ENCODE measurements around the gene HLA-DPA1.

Gene HLA-DPA1

GRCh38 chr6:33073431-33073871 is at the start of gene HLA-DPA1:
TSS of gene HLA-DPA1 (minus strand) at chr6:33073649.
- ATAC-seq: peak; percentile 85
- H3K9me3 Mint-ChIP-seq: no peaks in the 10 kb centered on the region
- H3K4me3 Mint-ChIP-seq: peak within 1 kb of the TSS; percentile 87
- H3K36me3 Mint-ChIP-seq: peaks cover 37% of the 10 kb centered on the region
- peaks cover 45% of the 10 kb centered on the region for H3K4me1 Mint-ChIP-seq
- peak; percentile 34 to 78 for DNase-seq (ENCODE audit: low spot score in 2 of 2)
- peak within 1 kb of the TSS; percentile 92 for H3K27ac Mint-ChIP-seq

DNA sequence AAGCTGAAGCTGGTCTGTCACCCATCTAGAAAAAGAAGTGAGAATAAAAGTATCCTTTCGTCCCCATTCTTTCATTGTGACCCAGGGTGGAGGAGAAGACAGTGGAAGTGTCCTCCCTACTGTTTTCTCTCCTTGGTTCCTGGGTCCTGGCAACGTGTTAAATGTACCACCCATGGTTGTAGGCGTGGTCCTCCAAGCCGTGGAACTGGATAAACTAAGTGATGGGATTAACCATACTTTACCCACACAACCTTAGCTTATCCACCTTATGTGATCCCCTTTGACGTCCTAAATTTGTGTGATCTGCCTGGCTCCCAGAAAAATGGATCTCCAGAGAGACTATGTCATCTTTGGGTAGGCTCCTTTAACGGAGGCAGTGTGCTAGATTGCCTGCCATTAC is 49.7 kb upstream of the HLA-DPA1 start:
- no peak for ATAC-seq
- H3K4me3 Mint-ChIP-seq: no peak overlapping the region
- H3K36me3 Mint-ChIP-seq: no peaks in the 10 kb centered on the region
- no peak overlapping the region for H3K27ac Mint-ChIP-seq
- H3K9me3 Mint-ChIP-seq: peaks cover 5% of the 10 kb centered on the region
- no peak for DNase-seq (ENCODE audit: low spot score in 2 of 2)
- H3K4me1 Mint-ChIP-seq: no peaks in the 10 kb centered on the region

- Mint-ChIP-seq H3K27ac (no peak overlapping the region), H3K36me3 (no peaks in the 10 kb centered on the region), H3K4me3 (no peak overlapping the region), H3K9me3 (peaks cover 5% of the 10 kb centered on the region), H3K4me1 (peaks cover 17% of the 10 kb centered on the region)
- DNase-seq (ENCODE audit: low spot score in 2 of 2): no peak
- no peak for ATAC-seq
Observed at GRCh38 chr6:33120001-33120400, 46.6 kb upstream of the HLA-DPA1 start.

GRCh38 chr6:33118525-33119123 is 45.2 kb upstream of the HLA-DPA1 start:
- Mint-ChIP-seq H3K36me3 (no peaks in the 10 kb centered on the region), H3K9me3 (peaks cover under 1% of the 10 kb centered on the region), H3K4me1 (peaks cover 17% of the 10 kb centered on the region), H3K4me3 (no peak overlapping the region), H3K27ac (no peak overlapping the region)
- peak; percentile 62 for ATAC-seq
- DNase-seq (ENCODE audit: low spot score in 2 of 2): peak in 1 of 2 donors; percentile 40

DNA sequence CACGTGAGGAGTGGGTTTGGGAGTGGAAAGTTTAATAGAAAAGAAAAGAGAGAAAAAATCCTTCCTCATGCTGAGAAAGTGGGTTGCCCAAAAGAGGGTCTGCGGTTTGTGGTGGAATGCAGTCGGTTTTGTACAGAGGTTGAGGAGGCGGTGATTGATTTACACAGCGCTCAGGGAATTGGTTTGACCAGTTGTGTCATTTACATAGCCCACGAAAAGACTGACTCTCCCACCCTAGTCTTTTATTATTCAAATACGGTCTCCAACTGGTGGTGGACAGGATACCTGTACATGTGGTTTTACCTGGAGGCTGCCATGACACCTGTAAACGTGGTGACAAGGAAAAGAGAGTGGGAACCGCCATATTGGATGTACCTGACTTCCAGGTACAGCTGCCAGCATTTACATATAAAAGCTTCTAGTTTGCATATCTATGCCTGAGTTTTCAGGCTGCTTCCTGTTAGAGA is 44.4 kb upstream of the HLA-DPA1 start:
- Mint-ChIP-seq H3K4me1 (peaks cover 17% of the 10 kb centered on the region), H3K4me3 (peak overlapping the region; percentile 49), H3K36me3 (no peaks in the 10 kb centered on the region), H3K27ac (no peak overlapping the region), H3K9me3 (no peaks in the 10 kb centered on the region)
- no peak for ATAC-seq
- peak in 1 of 2 donors; percentile 28 for DNase-seq (ENCODE audit: low spot score in 2 of 2)

GRCh38 chr6:33116841-33117711 is 43.6 kb upstream of the HLA-DPA1 start:
- DNase-seq (ENCODE audit: low spot score in 2 of 2): peak in 1 of 2 donors; percentile 49
- peak overlapping the region; percentile 49 for H3K4me3 Mint-ChIP-seq
- H3K36me3 Mint-ChIP-seq: no peaks in the 10 kb centered on the region
- peaks cover 17% of the 10 kb centered on the region for H3K4me1 Mint-ChIP-seq
- no peaks in the 10 kb centered on the region for H3K9me3 Mint-ChIP-seq
- ATAC-seq: peak; percentile 24
- H3K27ac Mint-ChIP-seq: no peak overlapping the region

GRCh38 chr6:33116417-33116816 is 43.0 kb upstream of the HLA-DPA1 start:
- Mint-ChIP-seq H3K4me1 (peaks cover 17% of the 10 kb centered on the region), H3K36me3 (no peaks in the 10 kb centered on the region)

GRCh38 chr6:33114406-33114805 is 41.0 kb upstream of the HLA-DPA1 start:
- no peaks in the 10 kb centered on the region for H3K36me3 Mint-ChIP-seq
- H3K4me1 Mint-ChIP-seq: peaks cover 17% of the 10 kb centered on the region
- DNase-seq (ENCODE audit: low spot score in 2 of 2) (no peak), ATAC-seq (no peak)
- no peak overlapping the region for H3K27ac Mint-ChIP-seq
- H3K4me3 Mint-ChIP-seq: no peak overlapping the region
- H3K9me3 Mint-ChIP-seq: no peaks in the 10 kb centered on the region

More at GRCh38 chr6:33116417-33116816, 43.0 kb upstream of the HLA-DPA1 start:
- H3K9me3 Mint-ChIP-seq: no peaks in the 10 kb centered on the region
- no peak for ATAC-seq
- H3K27ac Mint-ChIP-seq: no peak overlapping the region
- peak in 1 of 2 donors; percentile 25 for DNase-seq (ENCODE audit: low spot score in 2 of 2)
- H3K4me3 Mint-ChIP-seq: peak overlapping the region; percentile 49

DNA sequence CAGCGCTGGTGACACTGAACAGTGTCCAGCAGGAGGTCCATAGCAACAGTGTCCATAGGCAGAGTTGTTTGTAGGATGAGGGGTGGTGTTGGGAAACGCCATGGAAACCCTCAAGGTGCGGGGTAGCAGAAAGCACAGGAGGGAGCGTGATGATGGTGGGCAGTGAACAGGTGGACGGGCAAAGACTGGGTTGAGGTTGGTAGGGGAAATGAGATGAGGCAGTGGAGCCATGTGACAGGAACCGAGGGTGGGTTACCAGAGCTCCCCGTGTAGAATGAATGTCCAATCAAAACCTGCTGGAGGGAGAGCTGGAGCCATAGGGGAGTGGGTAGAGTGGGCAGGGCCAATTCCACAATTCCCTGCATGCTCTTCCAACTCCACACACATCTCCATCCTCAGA is 40.3 kb upstream of the HLA-DPA1 start:
- peaks cover 17% of the 10 kb centered on the region for H3K4me1 Mint-ChIP-seq
- no peak overlapping the region for H3K27ac Mint-ChIP-seq
- no peak overlapping the region for H3K4me3 Mint-ChIP-seq
- H3K36me3 Mint-ChIP-seq: no peaks in the 10 kb centered on the region
- H3K9me3 Mint-ChIP-seq: no peaks in the 10 kb centered on the region
- no peak for ATAC-seq
- DNase-seq (ENCODE audit: low spot score in 2 of 2): no peak

DNA sequence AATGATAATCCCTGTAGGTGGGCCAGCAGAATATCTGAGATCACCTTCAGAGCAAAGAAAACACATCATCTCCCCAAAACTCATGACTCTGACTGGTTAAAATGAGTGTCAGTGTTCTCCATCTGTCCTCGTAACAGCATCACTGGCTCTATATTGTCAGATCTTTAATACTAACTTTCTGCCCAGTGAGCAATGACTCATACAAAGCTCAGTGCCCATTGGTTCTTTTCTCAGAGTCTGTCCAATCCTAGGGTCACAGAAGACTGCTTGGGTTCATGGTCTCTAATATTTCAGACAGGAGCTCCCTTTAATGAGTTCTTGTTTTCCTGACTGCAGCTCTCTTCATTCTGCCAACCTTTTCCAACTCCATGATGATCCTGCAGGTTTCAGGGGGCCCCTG is 38.7 kb upstream of the HLA-DPA1 start:
- no peak overlapping the region for H3K4me3 Mint-ChIP-seq
- no peaks in the 10 kb centered on the region for H3K36me3 Mint-ChIP-seq
- peak in 1 of 2 donors; percentile 52 for DNase-seq (ENCODE audit: low spot score in 2 of 2)
- H3K4me1 Mint-ChIP-seq: peaks cover 9% of the 10 kb centered on the region
- H3K9me3 Mint-ChIP-seq: no peaks in the 10 kb centered on the region
- no peak overlapping the region for H3K27ac Mint-ChIP-seq
- ATAC-seq: peak; percentile 94

GRCh38 chr6:33108307-33108706 is 34.9 kb upstream of the HLA-DPA1 start:
- Mint-ChIP-seq H3K27ac (no peak overlapping the region), H3K9me3 (no peaks in the 10 kb centered on the region), H3K4me3 (no peak overlapping the region), H3K4me1 (peaks cover 10% of the 10 kb centered on the region), H3K36me3 (no peaks in the 10 kb centered on the region)
- ATAC-seq: no peak
- DNase-seq (ENCODE audit: low spot score in 2 of 2): peak in 1 of 2 donors; percentile 33

GRCh38 chr6:33107641-33108040 is 34.2 kb upstream of the HLA-DPA1 start:
- Mint-ChIP-seq H3K4me1 (peaks cover 10% of the 10 kb centered on the region), H3K27ac (no peak overlapping the region), H3K36me3 (no peaks in the 10 kb centered on the region), H3K9me3 (no peaks in the 10 kb centered on the region), H3K4me3 (no peak overlapping the region)
- ATAC-seq (no peak), DNase-seq (ENCODE audit: low spot score in 2 of 2) (no peak)

GRCh38 chr6:33105916-33106871 is 32.7 kb upstream of the HLA-DPA1 start:
- Mint-ChIP-seq H3K36me3 (no peaks in the 10 kb centered on the region), H3K4me3 (no peak overlapping the region), H3K27ac (peak overlapping the region; percentile 10), H3K9me3 (no peaks in the 10 kb centered on the region), H3K4me1 (peaks cover 10% of the 10 kb centered on the region)
- ATAC-seq: peak; percentile 64
- peak in 1 of 2 donors; percentile 46 for DNase-seq (ENCODE audit: low spot score in 2 of 2)

GRCh38 chr6:33105386-33105785 is 31.9 kb upstream of the HLA-DPA1 start:
- no peak for DNase-seq (ENCODE audit: low spot score in 2 of 2)
- ATAC-seq: no peak
- Mint-ChIP-seq H3K9me3 (peaks cover 6% of the 10 kb centered on the region), H3K36me3 (no peaks in the 10 kb centered on the region), H3K4me1 (peaks cover 10% of the 10 kb centered on the region), H3K4me3 (no peak overlapping the region), H3K27ac (no peak overlapping the region)

DNA sequence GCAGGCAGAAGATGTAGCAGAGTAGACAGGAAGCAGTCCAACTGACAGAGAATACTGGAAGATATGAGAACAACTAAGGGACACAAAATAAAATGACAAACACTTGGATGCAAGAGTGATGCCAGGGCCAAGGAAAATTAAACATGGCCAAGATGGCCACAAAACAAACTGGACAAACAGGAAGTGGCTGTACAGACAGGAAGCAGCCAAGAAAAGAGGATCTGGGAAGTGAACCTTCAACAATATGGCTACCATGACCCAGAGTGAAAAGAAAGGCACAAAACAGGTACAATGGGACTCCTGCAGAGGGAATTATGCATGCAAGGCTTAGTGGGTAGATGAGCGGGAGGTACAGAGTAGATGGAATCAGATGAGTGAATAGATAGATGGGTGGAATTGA is 31.4 kb upstream of the HLA-DPA1 start:
- Mint-ChIP-seq H3K36me3 (no peaks in the 10 kb centered on the region), H3K9me3 (peaks cover 7% of the 10 kb centered on the region), H3K27ac (no peak overlapping the region), H3K4me3 (no peak overlapping the region), H3K4me1 (peaks cover 10% of the 10 kb centered on the region)
- no peak for ATAC-seq
- DNase-seq (ENCODE audit: low spot score in 2 of 2): peak in 1 of 2 donors; percentile 18
